Neural progenitor cell (in vitro differentiated cells): ENCODE measurements around the gene CASP6. TPM values are rescaled to one million over a fixed set of nuclear protein-coding genes. Genes with fewer than 3 reads are reported as not detected.

Source experiments
- DNase-seq: peaks from one replicate; pipeline ENCODE4 v3.0.0-alpha.2; 2016; ENCODE audit warnings: low spot score
- H2AFZ ChIP-seq: fragments of 200-600 bp; sonication (generic); replicated peaks from 2 replicates; pipeline ENCODE4 v1.6.1; 2016; ENCODE audit warnings: antibody characterized with exemption
- H3F3A ChIP-seq: fragments of 200-600 bp; sonication (generic); 2 replicates; pipeline ENCODE4 v1.6.1; 2016; ENCODE audit warnings: antibody characterized with exemption, low read depth
- H3K27ac ChIP-seq: fragments of 200-600 bp; sonication (generic); 2 replicates; pipeline ENCODE4 v1.5.1; 2016; ENCODE audit warnings: mild to moderate bottlenecking
- H3K27me3 ChIP-seq: fragments of 200-600 bp; sonication (generic); 2 replicates; pipeline ENCODE4 v1.6.1; 2016; ENCODE audit warnings: mild to moderate bottlenecking, moderate library complexity
- H3K36me3 ChIP-seq: fragments of 200-600 bp; sonication (generic); 2 replicates; pipeline ENCODE4 v1.5.1; 2016
- H3K4me1 ChIP-seq: fragments of 200-600 bp; sonication (generic); 2 replicates; pipeline ENCODE4 v1.6.1; 2016; ENCODE audit warnings: mixed run types
- H3K4me2 ChIP-seq: fragments of 200-600 bp; sonication (generic); 2 replicates; pipeline ENCODE4 v1.6.1; 2016
- H3K4me3 ChIP-seq: fragments of 200-600 bp; sonication (generic); 2 replicates; pipeline ENCODE4 v1.5.1; 2016
- H3K79me2 ChIP-seq: fragments of 200-600 bp; sonication (generic); 2 replicates; pipeline ENCODE4 v1.6.1; 2016; ENCODE audit warnings: low read depth
- H3K9ac ChIP-seq: fragments of 200-600 bp; sonication (generic); 2 replicates; pipeline ENCODE4 v1.6.1; 2016
- H3K9me3 ChIP-seq: fragments of 200-600 bp; sonication (generic); 2 replicates; pipeline ENCODE4 v1.5.1; 2016; ENCODE audit warnings: low read depth
- H4K20me1 ChIP-seq: fragments of 200-600 bp; sonication (generic); 2 replicates; pipeline ENCODE4 v1.6.1; 2016; ENCODE audit warnings: low read depth
- H3K27ac Mint-ChIP-seq: 3 replicates; pipeline ENCODE4 v1.8.0; 2021; ENCODE audit warnings: mixed read lengths
- H3K27me3 Mint-ChIP-seq: 2 replicates; pipeline ENCODE4 v1.8.0; 2022; ENCODE audit warnings: low read depth, mild to moderate bottlenecking, inconsistent platforms, moderate library complexity, mixed read lengths; ENCODE audit not compliant: insufficient read depth
- H3K36me3 Mint-ChIP-seq: 3 replicates; pipeline ENCODE4 v1.8.0; 2021; ENCODE audit warnings: mixed read lengths
- H3K4me1 Mint-ChIP-seq: 3 replicates; pipeline ENCODE4 v1.8.0; 2021; ENCODE audit warnings: mixed read lengths
- H3K4me3 Mint-ChIP-seq: 3 replicates; pipeline ENCODE4 v1.8.0; 2021; ENCODE audit warnings: mild to moderate bottlenecking, moderate library complexity, mixed read lengths
- H3K9me3 Mint-ChIP-seq: 3 replicates; pipeline ENCODE4 v1.8.0; 2020; ENCODE audit warnings: mixed read lengths
- EZH2 ChIP-seq: fragments of 200-600 bp; sonication (generic); IDR thresholded peaks from 2 replicates; pipeline ENCODE4 v1.6.1; 2017; ENCODE audit warnings: antibody characterized with exemption, mild to moderate bottlenecking, moderate library complexity
- EZH2phosphoT487 ChIP-seq: fragments of 200-600 bp; sonication (generic); IDR thresholded peaks from 2 replicates; pipeline ENCODE4 v1.6.1; 2017; ENCODE audit warnings: antibody characterized with exemption
- total RNA-seq: library from RNA; depleted of rRNA; stranded (reverse); fragments of >200 nt; gene quantifications from 2 replicates; pipeline ENCODE4 v1.2.3, GENCODE V29; 2015; ENCODE audit warnings: low replicate concordance
- TF ChIP-seq, protein P1 (sequence below): fragments of 200-600 bp; sonication (generic); IDR thresholded peaks from 2 replicates; pipeline ENCODE4 v1.5.1; 2017; ENCODE audit warnings: antibody characterized with exemption, mild to moderate bottlenecking

CASP6 gene
- total RNA-seq, 1 donor from 2014 or later = 37.2 TPM

DNA sequence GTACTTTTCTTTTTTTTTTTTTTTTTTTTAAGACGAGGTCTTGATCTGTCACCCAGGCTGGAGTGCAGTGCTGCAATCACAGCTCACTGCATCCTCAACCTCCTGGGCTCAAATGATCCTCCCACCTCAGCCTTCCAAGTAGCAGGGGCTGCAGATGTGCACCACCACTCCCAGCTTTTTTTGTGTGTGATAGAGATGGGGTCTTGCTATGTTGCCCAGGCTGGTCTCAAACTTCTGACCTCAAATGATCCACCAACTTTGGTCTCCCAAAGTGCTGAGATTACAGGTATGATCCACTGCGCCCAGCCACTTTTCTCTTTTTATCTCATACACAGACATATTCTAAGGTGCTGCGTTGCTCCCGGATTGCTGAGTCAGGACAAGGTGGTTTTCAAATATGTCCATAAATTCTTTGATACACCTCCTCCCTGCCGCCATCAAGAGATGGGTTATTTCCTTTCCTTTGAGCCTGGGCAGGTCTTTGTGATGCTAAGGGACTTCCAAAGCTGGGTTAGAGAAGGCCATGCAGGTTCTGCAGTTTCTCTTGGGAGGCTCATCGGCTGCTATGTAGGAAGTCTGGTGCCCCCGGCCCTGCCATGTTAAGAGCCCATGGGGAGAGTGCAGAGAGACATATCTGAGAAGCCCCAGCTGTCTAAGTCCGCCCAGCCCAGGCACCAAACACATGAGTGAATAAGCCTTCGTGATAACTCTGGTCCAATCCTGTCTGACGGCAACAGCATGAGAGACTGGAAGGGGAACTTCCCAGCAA is 35.0 kb upstream of the CASP6 start:
- H3K4me1 ChIP-seq = no peaks in the 10 kb centered on the region
- no peak overlapping the region for H3K9ac ChIP-seq
- TF ChIP-seq, protein P1, sequence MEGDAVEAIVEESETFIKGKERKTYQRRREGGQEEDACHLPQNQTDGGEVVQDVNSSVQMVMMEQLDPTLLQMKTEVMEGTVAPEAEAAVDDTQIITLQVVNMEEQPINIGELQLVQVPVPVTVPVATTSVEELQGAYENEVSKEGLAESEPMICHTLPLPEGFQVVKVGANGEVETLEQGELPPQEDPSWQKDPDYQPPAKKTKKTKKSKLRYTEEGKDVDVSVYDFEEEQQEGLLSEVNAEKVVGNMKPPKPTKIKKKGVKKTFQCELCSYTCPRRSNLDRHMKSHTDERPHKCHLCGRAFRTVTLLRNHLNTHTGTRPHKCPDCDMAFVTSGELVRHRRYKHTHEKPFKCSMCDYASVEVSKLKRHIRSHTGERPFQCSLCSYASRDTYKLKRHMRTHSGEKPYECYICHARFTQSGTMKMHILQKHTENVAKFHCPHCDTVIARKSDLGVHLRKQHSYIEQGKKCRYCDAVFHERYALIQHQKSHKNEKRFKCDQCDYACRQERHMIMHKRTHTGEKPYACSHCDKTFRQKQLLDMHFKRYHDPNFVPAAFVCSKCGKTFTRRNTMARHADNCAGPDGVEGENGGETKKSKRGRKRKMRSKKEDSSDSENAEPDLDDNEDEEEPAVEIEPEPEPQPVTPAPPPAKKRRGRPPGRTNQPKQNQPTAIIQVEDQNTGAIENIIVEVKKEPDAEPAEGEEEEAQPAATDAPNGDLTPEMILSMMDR = no peak
- TF ChIP-seq EZH2phosphoT487 = no peak
- no peak for TF ChIP-seq EZH2
- DNase-seq = no peak
- Mint-ChIP-seq H3K4me1 (no peaks in the 10 kb centered on the region), H3K27ac (no peak overlapping the region), H3K9me3 (no peaks in the 10 kb centered on the region), H3K4me3 (no peak overlapping the region), H3K27me3 (peaks cover 8% of the 10 kb centered on the region), H3K36me3 (no peaks in the 10 kb centered on the region)
- H3F3A ChIP-seq = no peaks in the 10 kb centered on the region
- no peaks in the 10 kb centered on the region for H4K20me1 ChIP-seq
- no peaks in the 10 kb centered on the region for H3K9me3 ChIP-seq
- H3K36me3 ChIP-seq = no peaks in the 10 kb centered on the region
- no peaks in the 10 kb centered on the region for H3K79me2 ChIP-seq
- no peak overlapping the region for H3K27ac ChIP-seq
- H3K4me3 ChIP-seq = no peak overlapping the region
- H3K4me2 ChIP-seq = no peak overlapping the region
- no peaks in the 10 kb centered on the region for H3K27me3 ChIP-seq
- H2AFZ ChIP-seq = no peak overlapping the region

DNA sequence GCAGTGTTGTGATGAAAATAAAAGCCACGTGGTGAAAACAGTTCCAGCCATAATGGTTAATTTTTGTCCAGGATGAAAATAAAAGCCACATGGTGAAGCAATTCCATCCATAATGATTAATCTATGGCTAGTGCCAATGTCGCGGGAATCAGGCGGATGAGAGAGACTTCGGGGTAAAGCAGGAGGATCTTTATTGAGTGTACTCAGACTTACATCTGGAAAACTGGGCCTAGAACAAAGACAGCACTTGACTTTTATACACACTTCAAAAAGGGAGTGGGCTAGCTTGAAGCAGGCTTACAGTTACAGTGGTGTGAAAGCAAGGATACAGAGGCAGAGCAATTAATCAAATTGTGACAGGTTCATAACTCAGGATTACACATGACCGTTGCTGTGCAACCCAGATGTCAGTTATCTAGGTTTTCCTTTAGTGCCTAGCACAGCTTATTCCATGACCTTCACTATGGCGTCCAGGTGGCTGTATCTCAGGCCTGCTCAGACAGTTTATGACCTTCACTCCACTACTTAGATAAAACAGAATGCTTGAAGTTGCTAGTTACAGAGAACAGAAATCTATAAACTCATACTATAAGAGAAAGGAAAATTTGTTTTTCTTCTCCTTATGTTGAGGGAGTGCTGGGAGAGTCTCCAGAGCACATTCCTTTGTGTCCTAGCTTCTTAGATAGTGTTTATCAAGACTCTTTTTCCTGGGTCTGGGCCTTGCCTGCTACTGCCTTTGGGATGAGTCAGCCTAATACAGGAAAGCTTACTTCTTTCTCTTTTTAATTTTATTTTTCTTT is 32.5 kb upstream of the CASP6 start:
- H3K9me3 ChIP-seq = no peaks in the 10 kb centered on the region
- H3K36me3 ChIP-seq = no peaks in the 10 kb centered on the region
- H3K4me1 ChIP-seq = no peaks in the 10 kb centered on the region
- no peak overlapping the region for H2AFZ ChIP-seq
- H3K4me2 ChIP-seq = no peak overlapping the region
- no peaks in the 10 kb centered on the region for H3K36me3 Mint-ChIP-seq
- DNase-seq = no peak
- H3K27me3 Mint-ChIP-seq = peaks cover 8% of the 10 kb centered on the region
- peaks cover 4% of the 10 kb centered on the region for H3F3A ChIP-seq
- TF ChIP-seq EZH2 (no peak), EZH2phosphoT487 (no peak)
- TF ChIP-seq, protein P1 = no peak
- H3K4me3 ChIP-seq = no peak overlapping the region
- no peaks in the 10 kb centered on the region for H3K4me1 Mint-ChIP-seq
- no peaks in the 10 kb centered on the region for H3K9me3 Mint-ChIP-seq
- no peak overlapping the region for H3K4me3 Mint-ChIP-seq
- H3K79me2 ChIP-seq = no peaks in the 10 kb centered on the region
- no peak overlapping the region for H3K27ac ChIP-seq
- H4K20me1 ChIP-seq = no peaks in the 10 kb centered on the region
- no peaks in the 10 kb centered on the region for H3K27me3 ChIP-seq
- no peak overlapping the region for H3K9ac ChIP-seq
- no peak overlapping the region for H3K27ac Mint-ChIP-seq

DNA sequence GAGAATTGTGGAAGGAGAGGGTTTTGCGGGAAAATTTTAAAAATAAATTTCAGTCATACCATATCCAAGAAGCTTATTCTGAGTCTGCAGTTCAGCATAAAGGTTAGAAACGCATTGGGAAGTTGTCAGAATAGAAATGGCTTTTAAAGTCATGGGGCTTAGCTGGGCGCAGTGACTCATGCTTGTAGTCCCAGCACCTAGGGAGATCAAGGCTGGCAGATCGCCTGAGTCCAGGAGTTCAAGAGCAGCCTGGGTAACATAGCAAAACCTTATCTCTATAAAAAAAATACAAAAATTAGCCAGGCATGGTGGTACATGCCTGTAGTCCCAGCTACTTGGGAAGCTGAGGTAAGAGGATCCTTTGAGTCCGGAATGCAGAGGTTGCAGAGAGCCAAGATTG is 30.5 kb upstream of the CASP6 start:
- H3K27ac Mint-ChIP-seq = no peak overlapping the region
- peaks cover 5% of the 10 kb centered on the region for H3K4me1 Mint-ChIP-seq
- H3K36me3 Mint-ChIP-seq = no peaks in the 10 kb centered on the region
- Histone ChIP-seq H3K27ac (no peak overlapping the region), H2AFZ (no peak overlapping the region), H3K4me3 (no peak overlapping the region), H4K20me1 (no peaks in the 10 kb centered on the region), H3K79me2 (peaks cover 8% of the 10 kb centered on the region), H3K4me1 (peaks cover 4% of the 10 kb centered on the region), H3K27me3 (peaks cover 6% of the 10 kb centered on the region), H3K4me2 (no peak overlapping the region), H3F3A (peaks cover 10% of the 10 kb centered on the region), H3K36me3 (no peaks in the 10 kb centered on the region), H3K9ac (no peak overlapping the region), H3K9me3 (no peaks in the 10 kb centered on the region)
- DNase-seq = no peak
- TF ChIP-seq, protein P1 = no peak
- no peak for TF ChIP-seq EZH2phosphoT487
- TF ChIP-seq EZH2 = no peak
- no peaks in the 10 kb centered on the region for H3K9me3 Mint-ChIP-seq
- peaks cover 3% of the 10 kb centered on the region for H3K27me3 Mint-ChIP-seq
- H3K4me3 Mint-ChIP-seq = no peak overlapping the region
